NCI-H1436 treated with DMSO at 0.1 percent for 48 hours (cell line): ENCODE results near the gene SPPL2B.

ENCODE experiments used
- DNase-seq: peaks from one replicate; lab custom pipeline; 2025; lab: John Stamatoyannopoulos, UW

Gene SPPL2B

GRCh38 chr19:2355168-2356035 is 26.9 kb downstream of the SPPL2B start:
- DNase-seq: no peak

- no peak for DNase-seq
These were observed 27.7 kb downstream of the SPPL2B start for GRCh38 chr19:2356036-2356646.

- no peak for DNase-seq
These were observed 29.1 kb downstream of the SPPL2B start for GRCh38 chr19:2357279-2358206.

- no peak for DNase-seq
These were observed 30.2 kb downstream of the SPPL2B start for GRCh38 chr19:2358548-2359173.

GRCh38 chr19:2359992-2360685 is 31.7 kb downstream of the SPPL2B start, which contains the start of gene TMPRSS9:
Gene TMPRSS9, plus strand, starts transcription at chr19:2360265. Its CDS starts 29,521 bp downstream, at chr19:2389786.
- DNase-seq: no peak

- DNase-seq: no peak
These were observed 32.3 kb downstream of the SPPL2B start for GRCh38 chr19:2360833-2361232.

GRCh38 chr19:2361246-2362045 is 33.0 kb downstream of the SPPL2B start:
- no peak for DNase-seq

- DNase-seq: no peak
These were observed 33.8 kb downstream of the SPPL2B start for GRCh38 chr19:2362046-2362969.

- DNase-seq: no peak
These were observed 34.5 kb downstream of the SPPL2B start for GRCh38 chr19:2362970-2363300.

GRCh38 chr19:2363419-2363818 is 34.9 kb downstream of the SPPL2B start:
- no peak for DNase-seq

- DNase-seq: no peak
These were observed 36.9 kb downstream of the SPPL2B start for GRCh38 chr19:2365201-2365970.

- DNase-seq: no peak
These were observed 43.2 kb downstream of the SPPL2B start for GRCh38 chr19:2371656-2372055.

GRCh38 chr19:2372076-2372612 is 43.7 kb downstream of the SPPL2B start:
- DNase-seq: no peak

- DNase-seq: no peak
These were observed 46.3 kb downstream of the SPPL2B start for GRCh38 chr19:2374808-2375207.

GRCh38 chr19:2375353-2376121 is 47.1 kb downstream of the SPPL2B start:
- DNase-seq: no peak

GRCh38 chr19:2376784-2377519 is 48.5 kb downstream of the SPPL2B start:
- no peak for DNase-seq

GRCh38 chr19:2380567-2380966 is 52.1 kb downstream of the SPPL2B start:
- DNase-seq: no peak
